OCI-LY1 (cell line): ENCODE data around the gene TRPM3.

Experiments used
- H2AFZ ChIP-seq: fragments of 200-600 bp; sonication (generic), shearing (Covaris generic); 2 replicates; pipeline ENCODE4 v1.6.0; 2014; ENCODE audit warnings: antibody characterized with exemption, mild to moderate bottlenecking, low read length
- H3F3A ChIP-seq: fragments of 200-600 bp; sonication (generic), shearing (Covaris generic); 2 replicates; pipeline ENCODE4 v1.6.0; 2014; ENCODE audit warnings: mild to moderate bottlenecking, antibody characterized with exemption, low read length, moderate library complexity; ENCODE audit not compliant: insufficient read depth
- H3K27ac ChIP-seq: fragments of 200-600 bp; sonication (generic); 2 replicates; pipeline ENCODE4 v1.5.1; 2014; ENCODE audit warnings: low read length, mixed run types, mild to moderate bottlenecking, low read depth; ENCODE audit not compliant: poor library complexity, severe bottlenecking
- H3K27me3 ChIP-seq: fragments of 200-600 bp; sonication (generic); 2 replicates; pipeline ENCODE4 v1.6.0; 2014; ENCODE audit warnings: antibody characterized with exemption, mild to moderate bottlenecking, low read length, moderate library complexity; ENCODE audit not compliant: insufficient read depth
- H3K36me3 ChIP-seq: fragments of 200-600 bp; sonication (generic); 2 replicates; pipeline ENCODE4 v1.6.1; 2014; ENCODE audit warnings: mild to moderate bottlenecking, antibody characterized with exemption, low read length, moderate library complexity, mixed read lengths; ENCODE audit not compliant: insufficient read depth
- H3K4me1 ChIP-seq: fragments of 200-600 bp; sonication (generic); 2 replicates; pipeline ENCODE4 v1.5.1; 2014; ENCODE audit warnings: mild to moderate bottlenecking, low read length, moderate library complexity; ENCODE audit not compliant: insufficient read depth, severe bottlenecking
- H3K4me2 ChIP-seq: fragments of 200-600 bp; sonication (generic), shearing (Covaris generic); 2 replicates; pipeline ENCODE4 v1.6.1; 2014; ENCODE audit warnings: low read length
- H3K4me3 ChIP-seq: fragments of 200-600 bp; sonication (generic); 2 replicates; pipeline ENCODE4 v1.5.1; 2014; ENCODE audit warnings: low read length, low read depth, mild to moderate bottlenecking, mixed read lengths; ENCODE audit not compliant: poor library complexity, severe bottlenecking
- H3K79me2 ChIP-seq: fragments of 200-600 bp; shearing (Covaris generic); 2 replicates; pipeline ENCODE4 v1.6.1; 2016; ENCODE audit warnings: mixed run types, low read length, mixed read lengths; ENCODE audit not compliant: insufficient read depth
- H3K9ac ChIP-seq: fragments of 200-600 bp; sonication (generic), shearing (Covaris generic); 2 replicates; pipeline ENCODE4 v1.6.1; 2014; ENCODE audit warnings: mild to moderate bottlenecking, low read length, mixed read lengths
- H3K9me2 ChIP-seq: fragments of 200-600 bp; sonication (generic), shearing (Covaris generic); 2 replicates; pipeline ENCODE4 v1.6.1; 2014; ENCODE audit warnings: low read depth, mild to moderate bottlenecking, low read length, mixed read lengths
- H3K9me3 ChIP-seq: fragments of 200-600 bp; shearing (Covaris generic); 2 replicates; pipeline ENCODE4 v1.6.1; 2014; ENCODE audit warnings: low read length, mixed read lengths
- H4K20me1 ChIP-seq: fragments of 200-600 bp; sonication (generic), shearing (Covaris generic); 2 replicates; pipeline ENCODE4 v1.6.0; 2016; ENCODE audit warnings: mild to moderate bottlenecking, low read length; ENCODE audit not compliant: insufficient read depth
- EZH2 ChIP-seq: fragments of 200-600 bp; sonication (generic), shearing (Covaris generic); IDR thresholded peaks from 2 replicates; pipeline ENCODE4 v1.8.0; 2017; ENCODE audit warnings: borderline replicate concordance, mixed run types, mild to moderate bottlenecking, antibody characterized with exemption, low read length, moderate library complexity, mixed read lengths
- TF ChIP-seq, protein P1 (sequence below): fragments of 200-600 bp; sonication (generic), shearing (Covaris generic); IDR thresholded peaks from 2 replicates; pipeline ENCODE4 v1.5.1; 2017; ENCODE audit warnings: mild to moderate bottlenecking, antibody characterized with exemption, low read length, moderate library complexity, mixed read lengths

Gene TRPM3

DNA sequence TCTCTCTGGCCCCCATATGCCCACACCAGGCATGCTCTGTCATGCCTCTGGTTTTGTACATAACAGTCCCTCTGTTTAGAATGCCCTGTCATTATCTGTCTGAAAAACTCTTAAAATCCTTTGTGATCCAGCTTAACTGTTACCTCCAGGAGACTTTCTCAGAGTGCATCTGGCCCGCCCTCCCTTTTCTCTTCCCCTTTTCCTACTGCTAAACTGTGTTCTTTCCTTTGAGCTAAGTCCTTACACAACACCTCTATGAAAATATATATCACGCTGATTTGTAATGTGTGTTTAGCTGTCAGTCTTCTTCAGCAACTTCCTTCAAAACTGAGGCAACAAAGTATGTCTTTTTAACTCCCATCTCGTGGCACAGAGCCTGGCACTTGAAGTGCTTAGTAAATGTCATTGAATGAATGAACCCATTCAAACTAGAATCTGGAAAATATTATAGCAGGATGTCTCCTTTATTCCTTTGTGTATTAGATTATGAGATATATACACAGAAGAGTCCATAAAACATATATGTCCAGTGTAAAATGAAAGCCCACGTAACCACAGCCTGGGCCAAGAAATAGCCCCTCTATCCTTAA lies 540.7 kb downstream of the TRPM3 start:
- Histone ChIP-seq H2AFZ (no peak overlapping the region), H3K4me1 (no peaks in the 10 kb centered on the region), H3K4me3 (no peak overlapping the region), H4K20me1 (no peaks in the 10 kb centered on the region), H3K27me3 (no peaks in the 10 kb centered on the region), H3K27ac (no peak overlapping the region), H3K79me2 (no peaks in the 10 kb centered on the region), H3K9ac (no peak overlapping the region), H3F3A (no peaks in the 10 kb centered on the region), H3K36me3 (no peaks in the 10 kb centered on the region), H3K9me3 (no peaks in the 10 kb centered on the region), H3K9me2 (no peaks in the 10 kb centered on the region), H3K4me2 (no peak overlapping the region)
- TF ChIP-seq, protein P1, sequence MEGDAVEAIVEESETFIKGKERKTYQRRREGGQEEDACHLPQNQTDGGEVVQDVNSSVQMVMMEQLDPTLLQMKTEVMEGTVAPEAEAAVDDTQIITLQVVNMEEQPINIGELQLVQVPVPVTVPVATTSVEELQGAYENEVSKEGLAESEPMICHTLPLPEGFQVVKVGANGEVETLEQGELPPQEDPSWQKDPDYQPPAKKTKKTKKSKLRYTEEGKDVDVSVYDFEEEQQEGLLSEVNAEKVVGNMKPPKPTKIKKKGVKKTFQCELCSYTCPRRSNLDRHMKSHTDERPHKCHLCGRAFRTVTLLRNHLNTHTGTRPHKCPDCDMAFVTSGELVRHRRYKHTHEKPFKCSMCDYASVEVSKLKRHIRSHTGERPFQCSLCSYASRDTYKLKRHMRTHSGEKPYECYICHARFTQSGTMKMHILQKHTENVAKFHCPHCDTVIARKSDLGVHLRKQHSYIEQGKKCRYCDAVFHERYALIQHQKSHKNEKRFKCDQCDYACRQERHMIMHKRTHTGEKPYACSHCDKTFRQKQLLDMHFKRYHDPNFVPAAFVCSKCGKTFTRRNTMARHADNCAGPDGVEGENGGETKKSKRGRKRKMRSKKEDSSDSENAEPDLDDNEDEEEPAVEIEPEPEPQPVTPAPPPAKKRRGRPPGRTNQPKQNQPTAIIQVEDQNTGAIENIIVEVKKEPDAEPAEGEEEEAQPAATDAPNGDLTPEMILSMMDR: no peak
- no peak for TF ChIP-seq EZH2

DNA sequence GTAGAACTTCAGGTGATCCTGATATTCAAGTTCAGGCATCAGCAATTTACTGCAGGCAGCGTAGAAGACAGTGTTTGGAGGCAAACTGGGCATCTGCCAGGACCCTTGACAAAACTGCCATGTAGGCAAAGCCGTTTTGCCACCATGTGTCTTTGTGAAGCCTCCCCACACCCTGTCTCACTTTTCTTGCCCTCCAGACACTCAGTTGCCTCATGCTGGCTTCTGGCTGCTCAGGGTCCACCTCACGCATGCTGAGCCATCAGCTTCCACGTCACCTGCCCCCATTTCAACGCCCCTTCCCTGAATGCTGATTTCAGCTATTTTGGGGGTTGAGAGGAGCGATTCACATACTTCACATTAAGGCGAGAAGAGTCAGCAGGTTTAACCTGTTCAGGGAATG lies 541.7 kb downstream of the TRPM3 start:
- Histone ChIP-seq H3K27ac (no peak overlapping the region), H3K4me3 (no peak overlapping the region), H3K9me2 (no peaks in the 10 kb centered on the region), H3K79me2 (no peaks in the 10 kb centered on the region), H3K9ac (no peak overlapping the region), H4K20me1 (no peaks in the 10 kb centered on the region), H3K27me3 (no peaks in the 10 kb centered on the region), H3K36me3 (no peaks in the 10 kb centered on the region), H2AFZ (no peak overlapping the region), H3F3A (no peaks in the 10 kb centered on the region), H3K4me1 (no peaks in the 10 kb centered on the region), H3K4me2 (no peak overlapping the region), H3K9me3 (no peaks in the 10 kb centered on the region)
- TF ChIP-seq, protein P1: no peak
- no peak for TF ChIP-seq EZH2

DNA sequence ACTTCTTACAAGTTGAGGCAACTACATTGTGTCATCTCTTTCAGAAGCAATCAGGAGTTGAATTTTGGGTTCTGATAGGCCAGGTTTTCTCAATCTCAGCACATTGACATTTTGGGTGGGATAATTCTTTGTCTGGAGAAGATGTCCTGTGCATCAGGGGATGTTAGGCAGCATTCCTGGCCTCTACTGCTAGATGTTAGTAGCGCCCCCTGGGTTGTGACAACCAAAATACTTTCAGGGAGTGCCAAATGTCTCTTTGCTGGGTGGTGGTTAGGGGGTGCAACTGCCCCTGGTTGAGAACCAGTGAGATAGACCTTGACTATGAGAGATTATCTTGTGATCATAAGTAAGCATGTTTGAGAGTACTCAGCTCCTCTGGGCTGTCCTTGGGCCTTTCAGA lies 542.7 kb downstream of the TRPM3 start:
- Histone ChIP-seq H3K4me1 (no peaks in the 10 kb centered on the region), H3K9me3 (no peaks in the 10 kb centered on the region), H3K9ac (no peak overlapping the region), H3K79me2 (no peaks in the 10 kb centered on the region), H3K9me2 (no peaks in the 10 kb centered on the region), H3K4me3 (no peak overlapping the region), H3F3A (no peaks in the 10 kb centered on the region), H3K27me3 (no peaks in the 10 kb centered on the region), H3K27ac (no peak overlapping the region), H2AFZ (no peak overlapping the region), H4K20me1 (no peaks in the 10 kb centered on the region), H3K4me2 (no peak overlapping the region), H3K36me3 (no peaks in the 10 kb centered on the region)
- TF ChIP-seq, protein P1: peak; percentile 32; the same call in 1 of the 2 replicates
- TF ChIP-seq EZH2: no peak
